Activated gamma-delta T cell treated with anti-CD3 and anti-CD28 coated beads, Interleukin-2, amount 50 U/mL, for 16 hours (primary cell): ENCODE results near the gene DHDDS.
A peak's percentile ranks its signal among the peaks of the same experiment; 100 is the strongest.
"Not testable (repeated sequence)": the region's sequence is repeated elsewhere in the genome, so short reads cannot be mapped to it uniquely, and the experiment has no call there.

ENCODE experiments used
- DNase-seq: peaks from one replicate; pipeline ENCODE4 v3.0.0-alpha.2; 2020; ENCODE audit warnings: low read depth

Gene DHDDS

DNA sequence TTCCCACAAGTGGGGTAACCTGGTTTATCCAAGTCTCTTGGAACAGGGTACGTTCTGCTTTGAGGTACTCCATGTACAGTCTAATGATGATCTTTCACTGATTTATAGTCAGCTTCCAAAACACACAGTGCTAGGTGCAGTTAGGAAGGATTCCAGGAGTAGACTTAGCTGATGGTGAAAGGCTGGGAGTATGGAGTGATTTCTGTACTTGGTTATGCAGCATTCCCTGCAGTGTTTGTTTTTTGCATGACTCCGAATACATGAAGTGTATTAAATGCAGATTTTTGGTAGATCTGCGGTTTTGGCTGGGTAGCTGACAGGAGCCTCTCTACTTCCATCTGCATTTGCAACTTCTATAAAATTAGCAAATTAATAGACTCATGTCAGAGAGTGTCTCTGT, 43.9 kb downstream of the DHDDS start:
- no peak for DNase-seq

DNA sequence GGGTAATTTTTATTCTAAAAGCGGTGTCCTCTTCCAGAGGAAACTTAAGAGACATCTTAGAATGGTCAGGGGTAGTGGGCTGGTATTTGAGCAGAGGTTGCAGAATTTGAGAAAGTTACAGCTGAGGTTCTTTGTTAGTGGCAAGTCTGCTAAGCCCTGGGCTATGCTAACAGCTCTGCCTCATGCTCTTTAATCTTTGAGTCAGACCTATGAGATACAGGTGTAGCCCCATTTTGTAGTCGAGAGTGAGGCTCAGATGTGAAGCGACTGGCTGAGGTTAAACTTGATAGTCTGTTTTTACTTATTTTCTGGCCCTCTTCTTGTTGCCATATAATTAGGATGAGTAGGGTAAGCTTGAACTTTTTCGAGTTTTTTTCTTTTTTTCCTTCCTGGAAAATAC, 44.8 kb downstream of the DHDDS start:
- DNase-seq: no peak

DNA sequence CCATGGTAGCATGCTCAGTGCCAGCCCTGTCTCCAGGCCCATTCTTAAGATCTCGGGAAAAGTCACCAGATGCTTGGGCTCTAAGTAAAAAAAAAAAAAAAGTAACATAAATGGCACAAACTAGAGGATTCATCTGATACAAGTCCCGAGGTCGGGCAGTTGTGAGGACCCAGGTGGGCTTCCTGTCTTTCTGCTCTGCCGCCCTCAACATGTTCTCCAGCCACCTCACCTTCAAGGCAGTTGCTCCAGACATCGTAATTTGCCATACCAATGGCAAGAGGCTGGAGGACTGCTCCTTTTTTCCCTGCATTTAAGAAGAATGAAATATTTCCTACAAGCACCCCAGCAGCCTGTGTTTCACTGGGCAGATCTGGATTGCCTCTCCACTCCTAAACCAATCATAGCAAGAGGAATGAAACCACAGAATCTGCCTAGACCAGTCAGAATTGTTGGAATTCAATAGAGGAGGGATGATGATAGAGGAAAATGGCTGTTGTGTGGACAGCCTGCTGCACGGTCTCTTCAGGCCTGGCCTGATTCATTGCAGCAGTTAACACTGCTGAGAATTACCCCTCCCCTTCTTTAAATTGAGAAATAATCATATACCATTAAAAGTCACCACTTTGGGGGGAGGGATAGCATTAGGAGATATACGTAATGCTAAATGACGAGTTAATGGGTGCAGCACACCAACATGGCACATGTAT, 45.5 kb downstream of the DHDDS start:
- no peak for DNase-seq

DNA sequence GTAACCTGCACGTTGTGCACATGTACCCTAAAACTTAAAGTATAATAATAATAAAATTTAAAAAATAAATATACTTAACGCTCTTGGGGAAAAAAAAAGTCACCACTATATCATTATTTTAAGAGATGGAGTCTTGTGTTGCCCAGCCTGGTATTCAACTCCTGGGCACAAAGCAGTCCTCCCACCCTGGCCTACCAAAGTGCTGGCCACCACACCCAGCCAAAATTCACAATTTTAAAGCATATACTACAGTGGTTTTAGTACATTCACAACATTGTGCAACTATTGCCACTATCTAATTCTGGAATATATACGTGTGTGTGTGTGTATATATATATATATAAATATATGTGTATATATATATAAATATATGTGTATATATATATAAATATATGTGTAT, 46.0 kb downstream of the DHDDS start:
- DNase-seq: no peak

DNA sequence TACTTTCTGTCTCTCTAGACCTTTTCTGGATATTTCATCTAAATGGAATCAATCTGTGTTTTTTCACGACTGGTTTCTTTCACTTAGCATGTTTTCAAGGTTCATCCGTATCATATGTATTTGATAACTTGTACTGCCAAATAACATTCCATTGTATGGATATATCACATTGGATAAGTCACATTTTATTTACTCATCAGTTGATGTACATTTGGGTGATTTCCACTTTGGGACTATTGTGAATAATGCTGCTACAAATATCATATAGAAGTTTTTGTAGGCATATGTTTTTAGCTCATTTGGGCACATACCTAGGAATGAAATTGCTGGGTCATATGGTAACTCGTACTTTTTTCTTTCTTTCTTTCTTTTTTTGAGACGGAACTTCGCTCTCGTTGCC, 46.9 kb downstream of the DHDDS start:
- no peak for DNase-seq

DNA sequence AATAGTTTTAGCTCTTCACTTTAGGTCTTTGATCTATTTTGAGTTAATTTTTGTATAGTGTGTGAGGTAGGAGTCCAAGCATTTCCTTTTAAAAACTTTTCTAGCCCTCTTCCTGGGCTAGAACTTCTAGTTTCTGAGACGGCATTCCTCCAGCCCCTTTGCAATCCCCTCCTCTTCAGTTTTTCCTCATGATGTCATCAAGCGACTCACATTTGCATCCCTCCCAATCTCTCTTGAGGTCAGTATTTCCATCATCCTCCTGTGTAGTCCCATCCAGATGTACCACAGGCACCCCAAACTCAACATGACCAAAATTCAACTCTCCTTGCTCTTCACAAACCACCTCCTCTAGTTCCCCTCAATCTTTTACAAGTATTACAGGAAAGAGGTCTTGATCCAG, 50.8 kb downstream of the DHDDS start:
- DNase-seq: no peak

DNA sequence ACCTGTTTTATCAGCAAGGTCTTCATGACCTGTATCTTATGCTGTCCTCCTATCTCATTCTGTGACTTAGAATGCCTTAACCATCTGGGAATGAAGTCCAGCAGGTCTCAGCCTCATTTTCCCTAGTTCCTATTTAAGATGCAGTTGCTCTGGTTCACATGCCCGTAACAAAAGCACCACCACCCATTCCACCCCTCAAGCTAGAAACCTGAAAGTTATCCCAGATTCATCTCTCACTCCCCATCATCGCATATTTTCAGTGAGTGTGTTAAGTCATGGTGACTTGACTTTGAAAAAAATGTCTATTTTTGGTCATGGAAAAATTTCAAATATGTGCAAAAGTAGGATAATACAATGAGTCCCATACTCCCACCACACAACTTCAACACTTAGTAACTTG, 51.9 kb downstream of the DHDDS start:
- no peak for DNase-seq

DNA sequence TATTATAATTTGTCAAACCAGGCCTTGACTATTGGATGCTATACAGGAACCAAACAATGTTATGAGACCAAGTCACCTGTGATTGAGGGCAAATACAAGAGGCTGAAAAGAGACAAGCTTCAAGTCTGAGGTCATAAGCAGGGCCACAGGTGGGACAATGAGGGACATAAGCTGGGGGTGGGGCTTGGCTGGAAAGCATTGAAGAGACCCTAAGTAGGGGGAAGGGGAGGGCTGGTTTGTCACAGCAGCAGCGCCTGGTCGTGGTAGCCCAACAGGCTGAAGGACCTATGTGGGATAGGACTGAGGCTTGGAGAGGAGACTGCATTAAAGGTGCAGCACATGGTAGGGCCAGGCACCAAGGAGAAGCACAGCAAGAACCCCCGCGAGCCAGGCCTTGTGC, 58.0 kb downstream of the DHDDS start:
- DNase-seq: no peak

DNA sequence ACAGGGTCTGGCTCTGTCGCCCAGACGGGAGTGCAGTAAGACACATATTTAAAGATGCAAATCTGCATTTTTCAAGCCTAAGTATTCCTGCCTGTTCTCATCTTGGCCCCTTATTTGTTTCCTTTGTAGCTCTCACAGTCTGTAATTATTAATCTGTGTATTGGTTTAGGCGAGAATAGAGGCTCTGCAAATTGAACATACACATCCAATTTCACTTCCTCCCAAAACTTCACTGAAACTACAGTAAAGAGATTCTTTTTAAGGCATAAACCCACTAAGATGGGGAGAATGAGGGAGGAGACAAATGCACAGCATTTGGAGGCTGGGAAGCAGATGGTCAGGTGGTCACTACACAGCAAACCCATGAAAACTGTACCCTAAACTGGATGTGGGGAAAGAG, 61.1 kb downstream of the DHDDS start:
- DNase-seq: no peak

DNA sequence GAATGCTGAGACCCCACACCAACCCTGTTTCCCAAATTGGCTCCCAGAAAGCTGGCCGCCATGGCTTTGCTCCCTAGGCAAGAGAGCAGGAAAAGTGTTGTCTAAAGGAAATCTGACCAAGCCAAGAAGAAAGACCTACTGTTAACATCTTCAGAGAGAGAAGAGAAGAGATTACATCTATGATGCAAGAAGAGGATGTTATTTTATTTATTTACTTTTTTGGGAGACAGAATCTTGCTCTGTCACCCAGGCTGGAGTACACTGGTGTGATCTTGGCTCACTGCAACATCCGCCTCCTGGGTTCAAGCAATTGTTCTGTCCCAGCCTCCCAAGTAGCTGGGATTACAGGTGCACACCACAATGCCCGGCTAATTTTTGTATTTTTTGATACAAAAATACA, 61.8 kb downstream of the DHDDS start:
- DNase-seq: no peak

DNA sequence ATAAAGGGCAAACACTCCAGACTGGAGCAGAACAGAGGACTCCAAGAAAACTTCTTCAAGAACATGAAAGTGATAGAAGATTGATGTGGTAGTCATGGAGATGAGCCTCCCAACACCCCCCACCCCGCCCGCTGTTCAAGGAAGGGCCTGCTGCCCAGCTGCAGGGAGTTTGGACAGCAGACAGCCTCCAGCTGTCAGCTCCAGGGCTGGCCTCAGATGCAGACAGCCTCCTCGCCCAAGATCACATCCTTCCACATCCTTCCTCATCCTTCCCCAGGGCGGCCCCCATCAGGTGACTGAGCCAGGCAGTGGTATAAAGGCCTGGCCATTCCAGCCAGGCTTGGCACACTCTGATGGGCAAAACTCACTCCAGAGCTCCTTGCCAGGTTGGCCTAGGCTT, 64.7 kb downstream of the DHDDS start:
- no peak for DNase-seq

DNA sequence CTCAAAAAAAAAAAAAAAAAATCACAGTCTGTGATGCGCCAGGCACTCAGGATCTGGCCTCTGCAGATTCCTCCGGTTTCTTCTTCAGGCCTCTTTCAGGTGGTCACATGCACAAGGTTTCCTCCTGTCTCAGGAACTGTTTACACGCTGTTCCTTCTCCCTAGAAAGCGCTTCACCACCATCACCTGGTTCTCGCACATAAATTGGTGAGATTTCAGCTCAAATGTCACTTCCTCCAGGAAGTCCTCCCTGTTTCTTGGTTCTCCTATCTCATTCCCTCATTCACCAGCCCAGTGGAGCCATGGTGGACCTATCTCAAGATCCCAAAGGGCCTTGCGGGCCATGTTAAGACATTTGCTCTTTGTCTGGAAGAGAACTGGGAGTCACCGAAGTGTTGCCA, 66.8 kb downstream of the DHDDS start:
- DNase-seq: no peak

DNA sequence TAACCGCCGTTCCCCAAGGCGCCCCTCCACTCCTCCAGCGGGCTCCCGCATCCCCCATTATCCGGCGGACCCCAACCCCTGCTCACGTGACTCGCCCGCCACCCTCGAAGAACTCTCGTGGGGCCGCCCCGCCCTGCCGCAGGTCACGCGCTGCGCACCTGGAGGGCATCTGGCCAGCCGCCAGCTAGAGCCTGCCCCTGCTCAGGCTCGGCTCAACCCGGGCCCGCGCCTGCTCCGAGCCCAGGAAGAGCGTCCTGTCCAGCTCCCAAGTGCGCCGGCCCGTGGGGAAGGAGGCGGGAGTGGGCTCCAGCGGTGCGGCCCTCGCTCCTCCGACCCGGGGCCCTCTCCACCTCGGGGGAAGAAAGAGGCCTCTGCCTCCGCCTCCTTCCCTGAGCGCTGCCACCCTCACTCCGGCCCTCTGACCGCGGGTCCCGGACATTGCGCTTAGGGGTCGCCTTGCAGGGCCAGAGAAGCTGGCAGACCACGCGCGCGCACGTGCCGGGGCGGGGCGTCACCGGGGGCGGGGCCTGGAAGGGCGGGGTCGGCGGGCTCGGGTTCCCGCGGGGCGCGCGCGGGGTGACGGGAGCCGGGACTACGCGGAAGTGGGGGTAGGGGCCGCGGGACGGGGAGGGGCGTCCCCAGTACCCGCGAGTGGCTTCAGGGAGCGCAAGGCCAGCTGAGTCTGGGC, 68.5 kb downstream of the DHDDS start:
- DNase-seq: peak; percentile 84

DNA sequence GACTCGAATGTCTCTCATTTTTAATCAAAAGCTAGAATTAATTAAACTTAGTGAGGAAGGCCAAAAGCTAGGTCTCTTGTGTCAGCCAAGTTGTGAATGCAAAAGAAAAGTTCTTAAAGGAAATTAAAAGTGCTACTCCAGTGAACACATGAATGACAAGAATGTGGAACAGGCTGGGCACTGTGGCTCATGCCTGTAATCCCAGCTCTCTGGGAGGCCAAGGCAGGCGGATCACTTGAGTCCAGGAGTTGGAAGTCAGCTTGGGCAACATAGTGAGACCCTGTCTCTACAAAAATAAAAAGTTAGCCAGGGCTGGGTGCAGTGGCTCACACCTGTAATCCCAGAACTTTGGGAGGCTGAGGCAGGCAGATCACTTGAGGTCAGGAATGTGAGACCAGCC, 78.6 kb downstream of the DHDDS start:
- not testable (repeated sequence) for DNase-seq

DNA sequence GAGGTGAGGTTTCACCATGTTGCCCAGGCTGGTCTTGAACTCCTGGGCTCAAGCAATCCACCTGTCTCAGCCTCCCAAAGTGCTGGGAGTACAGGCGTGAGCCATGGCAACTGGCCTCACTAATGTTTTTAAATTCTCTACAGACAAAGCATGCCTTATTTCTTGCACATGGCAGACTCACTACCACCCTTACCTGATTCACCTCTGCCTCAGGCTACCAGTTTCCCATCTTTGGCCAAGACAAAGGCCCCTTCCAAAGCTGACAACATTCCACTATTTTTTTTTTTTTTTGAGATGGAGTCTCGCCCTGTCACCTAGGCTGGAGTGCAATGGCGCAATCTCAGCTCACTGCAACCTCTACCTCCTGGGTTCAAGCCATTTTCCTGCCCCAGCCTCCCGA, 83.7 kb downstream of the DHDDS start:
- DNase-seq: not testable (repeated sequence)

DNA sequence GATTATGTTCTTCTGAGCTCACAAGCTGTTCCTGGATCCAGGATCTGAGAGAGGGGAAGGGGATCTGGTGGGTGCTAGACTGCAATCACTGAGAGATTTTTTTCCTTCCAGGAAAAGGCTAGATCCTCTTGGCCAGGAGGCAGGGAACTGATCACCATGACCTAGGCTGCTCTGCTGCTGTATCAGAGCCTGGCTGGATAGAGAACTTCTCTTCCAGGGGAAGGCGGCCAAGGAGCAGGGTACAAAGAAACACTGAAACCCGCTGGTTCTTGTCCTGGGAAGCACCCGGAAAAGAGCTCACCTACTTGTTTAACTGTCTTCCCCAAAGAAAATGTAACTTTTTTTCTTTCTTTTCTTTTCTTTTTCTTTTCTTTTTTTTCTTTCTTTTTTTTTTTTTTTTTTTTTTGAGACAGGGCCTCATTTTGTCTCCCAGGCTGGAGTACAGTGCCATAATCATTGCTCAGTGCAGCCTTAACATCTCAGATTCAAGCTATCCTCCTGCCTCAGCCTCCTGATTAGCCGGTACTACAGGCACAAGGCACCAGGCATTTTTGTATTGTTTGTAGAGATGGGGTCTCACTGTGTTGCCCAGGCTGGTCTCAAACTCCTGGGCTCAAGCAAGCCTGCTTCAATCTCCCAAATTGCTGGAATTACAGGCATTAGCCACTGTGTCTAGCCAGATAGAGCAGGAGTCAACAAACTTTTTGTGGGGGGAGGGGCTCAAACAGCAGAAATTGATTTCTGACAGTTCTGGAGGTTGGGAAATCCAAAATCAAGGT, 85.1 kb downstream of the DHDDS start:
- no peak for DNase-seq

DNA sequence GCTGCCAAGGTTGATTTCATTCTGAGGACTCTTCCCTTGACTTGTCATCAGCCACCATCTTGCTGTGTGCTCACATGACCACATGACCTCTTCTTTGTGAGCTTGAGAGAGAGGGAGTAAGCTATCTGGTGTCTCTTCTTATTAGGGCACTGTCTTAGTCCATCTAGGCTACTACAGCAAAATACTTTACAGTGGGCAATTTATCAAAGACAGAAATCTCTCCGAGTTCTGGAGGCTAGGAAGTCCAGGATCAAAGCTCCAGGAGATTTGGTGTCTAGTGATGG, 85.6 kb downstream of the DHDDS start:
- no peak for DNase-seq

DNA sequence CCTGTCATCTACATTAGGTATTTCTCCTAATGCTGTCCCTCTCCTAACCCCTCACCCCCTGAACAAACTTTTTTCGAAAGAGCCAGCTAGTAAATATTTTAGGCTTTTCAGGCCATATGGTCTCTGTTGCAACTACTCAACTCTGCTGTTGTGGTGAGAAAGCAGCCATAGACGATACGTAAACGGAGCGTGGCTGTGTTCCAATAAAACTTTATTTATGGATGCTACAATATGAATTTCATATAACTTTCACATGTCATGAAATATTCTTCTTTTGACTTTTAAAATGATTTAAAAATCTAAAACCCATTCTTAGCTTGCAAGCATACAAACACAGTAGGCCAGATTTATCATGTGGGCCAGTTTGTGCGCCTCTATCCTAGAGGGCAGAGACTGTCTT, 86.2 kb downstream of the DHDDS start:
- no peak for DNase-seq

DNA sequence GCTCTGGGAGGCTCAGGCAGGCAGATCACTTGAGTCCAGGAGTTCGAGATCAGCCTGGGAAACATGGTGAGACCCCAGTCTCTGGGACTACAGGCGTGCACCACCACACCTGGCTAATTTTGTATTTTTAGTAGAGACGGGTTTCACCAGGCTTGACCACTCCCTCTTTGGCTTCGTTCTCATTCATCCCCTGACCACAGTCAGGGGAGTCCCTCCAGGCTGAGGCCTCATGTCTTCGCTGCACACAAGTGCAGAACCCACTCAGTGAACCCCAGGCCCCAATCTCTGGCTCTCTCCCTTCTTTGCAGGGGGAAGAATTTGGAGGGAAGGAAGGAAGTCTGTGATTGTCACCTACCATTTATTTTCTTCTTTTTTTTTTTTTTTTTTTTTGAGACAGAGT, 88.2 kb downstream of the DHDDS start:
- DNase-seq: no peak
